ENCODE measurements around the gene RNU6-9. TPM values are rescaled to one million over a fixed set of nuclear protein-coding genes. Genes with fewer than 3 reads are reported as not detected.

The RNU6-9 gene
- total RNA-seq, 1 donor from 2014 or later, result not detected

DNA sequence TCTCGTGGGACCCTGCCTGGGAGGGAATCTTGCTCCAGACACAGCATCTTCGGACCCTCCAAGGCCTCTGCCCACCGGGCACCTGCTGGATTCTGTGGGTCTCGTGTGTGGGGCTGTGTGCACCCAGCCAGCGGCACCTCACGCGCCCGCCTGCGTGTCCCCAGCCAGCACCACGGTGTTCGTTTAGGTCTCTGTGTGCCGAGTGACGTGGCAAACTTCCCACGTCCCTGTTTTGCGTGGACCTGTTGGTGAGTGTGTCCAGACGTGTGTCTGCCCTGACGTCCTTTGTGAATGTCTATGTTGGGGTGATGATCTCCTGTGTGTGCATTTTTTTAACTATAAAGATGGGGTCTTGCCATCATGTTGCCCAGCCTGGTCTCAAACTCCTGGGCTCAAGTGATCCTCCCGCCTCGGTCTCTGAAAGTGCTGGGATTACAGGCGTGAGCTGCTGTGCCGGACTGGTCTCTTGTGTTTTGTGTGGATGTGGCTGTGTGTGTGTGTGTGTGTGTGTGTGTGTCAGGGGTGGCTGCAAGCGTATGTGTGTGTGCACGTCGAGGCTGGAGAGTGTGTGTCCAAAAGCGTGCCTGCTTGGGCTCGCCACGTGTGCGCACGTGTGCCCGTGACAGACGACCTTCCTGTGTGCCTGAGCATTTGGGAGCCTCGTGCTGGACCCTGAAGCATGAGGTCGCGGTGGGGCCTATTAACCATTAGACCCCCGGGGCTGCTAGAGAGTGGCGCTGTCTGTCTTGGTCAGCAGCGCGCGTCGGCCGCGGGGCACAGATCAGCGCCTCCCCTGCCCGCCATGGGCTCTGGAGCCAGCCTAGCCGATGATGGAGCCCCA, 48.2 kb downstream of the RNU6-9 start:
- H3K4me3 Mint-ChIP-seq (ENCODE audit: unreplicated experiment), result no peak overlapping the region
- H3K36me3 ChIP-seq (ENCODE audit: insufficient read depth, low read length), result peaks cover 2% of the 10 kb centered on the region
- peak overlapping the region; percentile 67 for H3K4me2 ChIP-seq (ENCODE audit: low read length)
- peaks cover 79% of the 10 kb centered on the region for H4K20me1 ChIP-seq (ENCODE audit: insufficient read depth, low read length)
- H3K9me3 ChIP-seq (ENCODE audit: insufficient read depth, low read depth, low read length), result no peaks in the 10 kb centered on the region
- H3K27ac Mint-ChIP-seq (ENCODE audit: unreplicated experiment), result peak overlapping the region; percentile 85
- H3K27ac ChIP-seq (ENCODE audit: low read depth, low read length), result no peak overlapping the region
- H3K27me3 Mint-ChIP-seq (ENCODE audit: low read depth, unreplicated experiment), result no peaks in the 10 kb centered on the region
- no peak for DNase-seq (ENCODE audit: low read depth)
- H3K27me3 ChIP-seq (ENCODE audit: insufficient read depth, low read length), result no peaks in the 10 kb centered on the region
- peaks cover 7% of the 10 kb centered on the region for H3K4me1 Mint-ChIP-seq (ENCODE audit: low read depth, unreplicated experiment)
- H2AFZ ChIP-seq (ENCODE audit: low read depth, low read length), result no peak overlapping the region
- no peak for FAIRE-seq
- H3K79me2 ChIP-seq (ENCODE audit: insufficient read depth, low read length), result peaks cover 82% of the 10 kb centered on the region
- no peak for TF ChIP-seq CTCF (IDR thresholded peaks at IDR 0.05; ENCODE audit: insufficient read depth, low read depth, low read length)
- TF ChIP-seq EZH2 (IDR thresholded peaks at IDR 0.05; ENCODE audit: insufficient read depth, low read length), result no peak
- no peak overlapping the region for H3K9ac ChIP-seq (ENCODE audit: low read length)
- no peaks in the 10 kb centered on the region for H3K9me3 Mint-ChIP-seq (ENCODE audit: unreplicated experiment)
- H3K4me3 ChIP-seq (ENCODE audit: insufficient read depth, low read depth, low read length), result no peak overlapping the region
- peaks cover 26% of the 10 kb centered on the region for H3K36me3 Mint-ChIP-seq (ENCODE audit: low read depth, unreplicated experiment)
- H3K4me1 ChIP-seq (ENCODE audit: insufficient read depth, low read length), result peaks cover 17% of the 10 kb centered on the region

DNA sequence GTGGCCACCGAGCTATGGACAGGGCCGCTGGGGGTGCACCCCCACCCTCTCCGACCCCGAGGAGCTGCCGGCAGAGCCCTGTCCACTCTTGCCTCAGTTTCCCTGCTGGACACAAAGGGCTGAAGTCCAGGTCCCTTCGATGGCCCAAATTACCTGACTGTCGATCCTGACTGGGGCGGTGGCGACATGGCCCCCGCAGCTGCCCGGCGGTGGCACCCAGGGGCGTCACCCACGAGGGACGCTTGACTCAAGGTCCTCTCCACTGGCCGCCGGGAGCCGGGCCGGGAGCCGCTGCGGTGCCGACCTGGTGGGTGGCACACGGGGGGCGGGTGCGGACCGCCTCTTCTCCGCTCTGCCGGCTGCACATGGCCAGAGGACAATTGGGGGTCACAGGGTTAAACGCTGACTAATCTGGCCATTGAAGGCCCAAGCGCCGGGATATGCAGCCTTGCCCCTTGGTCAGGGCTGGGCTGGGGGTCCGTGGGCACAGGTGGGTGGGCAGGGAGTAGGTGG, 48.9 kb downstream of the RNU6-9 start:
- no peaks in the 10 kb centered on the region for H3K9me3 ChIP-seq (ENCODE audit: insufficient read depth, low read depth, low read length)
- H4K20me1 ChIP-seq (ENCODE audit: insufficient read depth, low read length), result peaks cover 80% of the 10 kb centered on the region
- DNase-seq (ENCODE audit: low read depth) (no peak), FAIRE-seq (no peak)
- no peaks in the 10 kb centered on the region for H3K9me3 Mint-ChIP-seq (ENCODE audit: unreplicated experiment)
- H3K9ac ChIP-seq (ENCODE audit: low read length), result no peak overlapping the region
- no peak overlapping the region for H3K4me3 Mint-ChIP-seq (ENCODE audit: unreplicated experiment)
- peaks cover 81% of the 10 kb centered on the region for H3K79me2 ChIP-seq (ENCODE audit: insufficient read depth, low read length)
- H3K36me3 ChIP-seq (ENCODE audit: insufficient read depth, low read length), result peaks cover 2% of the 10 kb centered on the region
- H3K27ac ChIP-seq (ENCODE audit: low read depth, low read length), result no peak overlapping the region
- peaks cover 17% of the 10 kb centered on the region for H3K4me1 ChIP-seq (ENCODE audit: insufficient read depth, low read length)
- H3K4me3 ChIP-seq (ENCODE audit: insufficient read depth, low read depth, low read length), result no peak overlapping the region
- H3K4me2 ChIP-seq (ENCODE audit: low read length), result no peak overlapping the region
- no peak overlapping the region for H3K27ac Mint-ChIP-seq (ENCODE audit: unreplicated experiment)
- no peaks in the 10 kb centered on the region for H3K27me3 ChIP-seq (ENCODE audit: insufficient read depth, low read length)
- H2AFZ ChIP-seq (ENCODE audit: low read depth, low read length), result no peak overlapping the region
- H3K27me3 Mint-ChIP-seq (ENCODE audit: low read depth, unreplicated experiment), result no peaks in the 10 kb centered on the region
- peaks cover 27% of the 10 kb centered on the region for H3K36me3 Mint-ChIP-seq (ENCODE audit: low read depth, unreplicated experiment)
- TF ChIP-seq CTCF (IDR thresholded peaks at IDR 0.05; ENCODE audit: insufficient read depth, low read depth, low read length) (no peak), EZH2 (IDR thresholded peaks at IDR 0.05; ENCODE audit: insufficient read depth, low read length) (no peak)
- peaks cover 7% of the 10 kb centered on the region for H3K4me1 Mint-ChIP-seq (ENCODE audit: low read depth, unreplicated experiment)

Other genes with a start within 250 kb of the RNU6-9 start
- gene RNF126, start 230.3 kb upstream of the RNU6-9 start, total RNA-seq, result 58.3 and 58.5 TPM in 2 replicates
- 72.0 and 78.8 TPM in 2 replicates for gene FSTL3, start 217.1 kb upstream of the RNU6-9 start, total RNA-seq
- gene PRSS57, start 198.0 kb upstream of the RNU6-9 start, total RNA-seq, result not detected in 2 replicates
- 60.0 and 67.3 TPM in 2 replicates for gene PALM, start 184.5 kb upstream of the RNU6-9 start, total RNA-seq
- gene MISP, start 142.4 kb upstream of the RNU6-9 start, total RNA-seq, result 0.36 and 0.43 TPM in 2 replicates
- gene PTBP1, start 96.0 kb upstream of the RNU6-9 start, total RNA-seq, result 366 and 386 TPM in 2 replicates
- 29.2 and 36.5 TPM in 2 replicates for gene PLPPR3, start 71.5 kb upstream of the RNU6-9 start, total RNA-seq
- gene AZU1, start 65.6 kb upstream of the RNU6-9 start, total RNA-seq, result 1.00 and 1.4 TPM in 2 replicates
- gene PRTN3, start 52.5 kb upstream of the RNU6-9 start, total RNA-seq, result not detected in 2 replicates
- not detected in 2 replicates for gene ELANE, start 41.2 kb upstream of the RNU6-9 start, total RNA-seq
- gene CFD, start 33.8 kb upstream of the RNU6-9 start, total RNA-seq, result 0.59 and 0.65 TPM in 2 replicates
- 41.4 and 45.0 TPM in 2 replicates for gene MED16, start 297 bp upstream of the RNU6-9 start, total RNA-seq
- 57.9 and 60.0 TPM in 2 replicates for gene R3HDM4, start 19.7 kb downstream of the RNU6-9 start, total RNA-seq
- not detected in 2 replicates for gene KISS1R, start 23.8 kb downstream of the RNU6-9 start, total RNA-seq
- 100 and 106 TPM in 2 replicates for gene ARID3A, start 32.6 kb downstream of the RNU6-9 start, total RNA-seq
- gene WDR18, start 90.9 kb downstream of the RNU6-9 start, total RNA-seq, result 60.0 and 68.9 TPM in 2 replicates
- 2.5 and 2.7 TPM in 2 replicates for gene GRIN3B, start 106.9 kb downstream of the RNU6-9 start, total RNA-seq
- gene TMEM259, start 127.6 kb downstream of the RNU6-9 start, total RNA-seq, result 155 and 173 TPM in 2 replicates
- not detected in 2 replicates for gene RNU6-2, start 128.0 kb downstream of the RNU6-9 start, total RNA-seq
- gene CNN2, start 133.1 kb downstream of the RNU6-9 start, total RNA-seq, result 781 and 819 TPM in 2 replicates
- gene ABCA7, start 146.6 kb downstream of the RNU6-9 start, total RNA-seq, result 14.3 and 18.4 TPM in 2 replicates
- gene ARHGAP45, start 173.7 kb downstream of the RNU6-9 start, total RNA-seq, result 2.7 and 3.0 TPM in 2 replicates
- 180 and 207 TPM in 2 replicates for gene POLR2E, start 201.9 kb downstream of the RNU6-9 start, total RNA-seq
- gene GPX4, start 210.5 kb downstream of the RNU6-9 start, total RNA-seq, result 294 and 325 TPM in 2 replicates